ENCODE data around the gene ITGA11.

Gene ITGA11

DNA sequence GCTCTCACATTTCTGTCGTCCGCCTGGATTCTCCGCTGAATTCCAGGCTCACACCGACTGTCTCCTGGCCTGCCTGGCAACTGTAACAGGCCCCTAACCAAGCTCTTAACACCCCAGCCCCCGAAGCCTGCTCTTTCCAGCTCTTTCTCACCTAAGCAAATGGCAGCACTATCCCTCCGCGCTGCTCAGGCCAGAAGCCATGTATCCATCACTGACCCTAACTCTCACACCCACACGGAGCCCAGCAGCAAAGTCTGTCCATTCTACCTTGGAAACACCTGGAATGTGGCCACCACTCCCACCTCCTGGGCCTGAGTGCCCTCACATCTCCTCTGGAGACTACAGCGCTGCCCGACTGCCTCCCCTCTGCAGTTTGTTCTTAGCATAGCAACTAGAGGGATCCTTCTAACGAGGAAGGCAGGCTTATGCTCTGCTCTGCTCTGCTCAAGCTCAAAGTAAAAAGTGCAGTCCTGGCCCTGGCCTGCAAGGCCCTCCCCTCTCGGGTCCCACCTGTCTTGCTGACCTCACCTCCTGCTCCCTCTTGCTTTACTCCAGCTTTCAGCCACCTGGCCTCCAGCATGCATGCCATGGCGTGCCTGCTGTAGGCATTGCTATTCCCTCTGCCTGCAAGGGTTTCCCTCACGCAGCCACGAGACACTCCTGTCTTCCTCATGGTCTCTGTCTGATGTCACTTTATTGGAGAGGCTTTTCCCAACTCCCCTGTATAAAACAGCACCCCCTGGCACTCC lies 127.2 kb downstream of the ITGA11 start:
- DNase-seq, result no peak

DNA sequence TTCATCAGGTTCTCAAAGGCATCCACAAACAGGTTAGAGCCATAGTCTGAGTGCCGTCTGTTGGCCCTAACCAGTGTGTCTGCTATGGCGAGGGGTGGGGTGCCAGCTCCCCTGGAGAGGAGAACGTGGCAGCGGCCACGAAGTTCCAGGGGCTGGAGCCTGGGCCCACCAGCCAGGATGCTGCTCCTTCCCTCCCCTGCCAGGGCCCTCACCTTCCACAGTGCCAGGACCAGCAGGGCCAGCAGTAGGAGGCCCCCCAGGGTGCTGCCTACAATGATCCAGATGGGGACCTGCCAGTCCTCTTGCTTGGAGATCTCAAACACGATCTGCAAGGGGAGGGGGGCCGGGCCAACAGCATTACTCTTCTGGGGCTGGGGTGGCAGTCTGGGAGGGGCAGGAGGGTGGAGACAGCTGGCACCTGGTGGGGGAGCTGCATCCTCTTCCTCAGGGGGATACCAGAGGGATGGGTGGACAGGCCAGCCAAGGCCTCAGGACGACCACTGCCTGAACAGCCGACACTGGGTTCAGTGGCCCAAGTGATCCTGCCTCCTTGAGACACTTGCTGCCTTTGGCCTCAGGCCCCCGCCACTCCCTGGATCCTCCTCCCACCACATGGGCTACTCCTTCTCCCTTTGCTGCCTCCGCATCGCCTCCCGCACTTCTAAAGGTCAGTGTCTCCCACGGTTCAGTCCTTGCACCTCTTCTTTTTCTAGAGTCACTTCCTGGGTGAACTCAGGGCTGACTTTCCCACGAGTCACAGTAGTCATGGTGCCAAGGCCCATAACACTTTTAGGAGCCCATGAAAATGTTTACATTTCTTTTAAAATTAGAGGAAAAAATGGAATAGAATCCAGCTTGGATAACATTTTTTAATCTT lies 128.2 kb downstream of the ITGA11 start:
- DNase-seq, result no peak

DNA sequence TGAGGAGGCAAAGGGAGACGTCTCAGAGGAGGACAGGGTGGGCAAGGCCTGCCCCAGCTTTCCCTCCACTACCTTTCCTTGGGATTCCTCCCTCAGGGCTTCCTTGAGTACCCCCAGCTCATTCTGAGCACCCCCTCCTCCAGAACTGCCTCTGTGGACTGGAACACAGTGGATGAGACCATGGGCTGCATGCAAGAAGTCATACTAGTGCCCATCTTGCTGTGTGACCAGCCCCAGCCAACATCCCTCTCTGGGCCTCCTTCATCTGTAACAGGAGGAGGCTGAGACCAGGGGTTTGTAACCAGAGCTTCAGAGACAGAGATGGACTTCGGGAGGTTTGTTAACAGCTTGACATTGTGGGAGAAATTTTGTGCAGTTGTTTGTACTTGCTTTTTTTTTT lies 128.8 kb downstream of the ITGA11 start:
- DNase-seq, result no peak

GRCh38 chr15:68302729-68303128 lies 129.2 kb downstream of the ITGA11 start:
- no peak for DNase-seq

GRCh38 chr15:68301301-68301700 lies 130.7 kb downstream of the ITGA11 start:
- no peak for DNase-seq

DNA sequence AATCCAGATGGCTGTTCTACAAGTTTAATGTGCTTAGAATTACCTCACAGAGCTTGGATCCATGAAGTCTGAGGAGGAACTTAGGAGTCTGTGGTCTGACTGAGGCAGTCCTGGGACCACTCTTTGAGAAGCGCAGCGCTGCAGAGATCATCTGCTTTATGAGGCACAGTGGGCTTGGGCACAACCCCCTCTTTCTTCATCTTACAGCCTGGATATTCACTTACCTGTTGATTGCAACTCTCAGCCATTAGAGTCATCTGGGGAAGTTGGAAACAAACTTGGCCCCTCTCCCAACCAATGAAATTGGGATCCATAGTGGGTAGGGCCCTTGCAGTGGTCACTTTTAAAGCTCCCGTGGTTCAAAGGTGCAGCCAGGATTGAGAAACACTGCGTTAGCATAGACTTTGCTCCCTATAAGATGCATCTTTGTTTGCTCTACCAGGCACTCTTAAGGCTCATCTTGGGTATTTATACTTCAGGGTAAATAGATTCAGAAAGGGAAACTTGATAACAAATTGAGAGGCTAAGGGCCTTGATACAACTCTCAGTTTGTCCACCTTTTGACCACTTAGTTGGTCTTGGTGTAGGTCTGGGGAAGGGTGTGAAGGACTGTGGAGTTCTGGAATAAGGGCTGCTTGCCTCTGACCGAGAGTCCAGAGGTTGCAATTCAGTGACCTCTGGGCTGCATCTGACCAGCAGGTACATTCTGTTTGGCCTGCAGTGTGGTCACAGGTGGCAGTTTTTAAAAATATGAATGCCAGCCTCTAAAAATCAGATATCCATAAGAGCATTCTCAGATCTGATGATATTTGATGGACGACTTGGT lies 131.6 kb downstream of the ITGA11 start:
- DNase-seq, result no peak

GRCh38 chr15:68299436-68299835 lies 132.5 kb downstream of the ITGA11 start:
- DNase-seq, result no peak

GRCh38 chr15:68298882-68299381 lies 133.0 kb downstream of the ITGA11 start:
- DNase-seq, result no peak

GRCh38 chr15:68298336-68298735 lies 133.6 kb downstream of the ITGA11 start:
- no peak for DNase-seq

- DNase-seq, result no peak
Measured at GRCh38 chr15:68295014-68295805, 136.8 kb downstream of the ITGA11 start.

GRCh38 chr15:68292967-68293366 lies 139.0 kb downstream of the ITGA11 start:
- no peak for DNase-seq

DNA sequence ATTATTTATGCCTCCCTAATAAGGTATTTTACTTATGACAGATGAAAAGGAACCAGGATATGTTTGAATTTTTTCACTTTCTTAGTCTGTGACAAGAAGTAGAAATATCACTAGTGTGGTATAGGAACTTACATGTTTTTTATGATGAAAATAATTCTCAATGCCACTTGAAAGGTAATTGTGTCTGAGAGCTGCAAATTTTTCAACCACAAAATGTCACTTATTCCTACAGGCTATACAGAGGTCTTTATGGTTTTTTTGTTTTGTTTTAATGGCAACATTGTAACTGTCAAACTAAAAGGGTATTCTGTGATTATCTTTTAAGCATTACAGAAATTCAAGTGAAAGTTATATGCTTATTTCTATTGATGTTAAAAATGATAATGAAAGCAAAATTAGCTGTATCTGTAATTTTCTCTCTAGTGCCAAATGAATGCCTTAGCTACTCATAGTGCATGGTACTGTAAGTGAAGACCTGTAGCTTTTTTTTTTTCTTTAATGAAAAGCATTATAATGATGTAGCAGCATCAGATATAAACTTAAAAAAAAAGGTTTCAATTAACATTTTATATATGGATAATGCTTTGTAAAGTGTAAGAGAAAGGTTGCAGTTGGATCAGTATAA lies 139.7 kb downstream of the ITGA11 start:
- no peak for DNase-seq

DNA sequence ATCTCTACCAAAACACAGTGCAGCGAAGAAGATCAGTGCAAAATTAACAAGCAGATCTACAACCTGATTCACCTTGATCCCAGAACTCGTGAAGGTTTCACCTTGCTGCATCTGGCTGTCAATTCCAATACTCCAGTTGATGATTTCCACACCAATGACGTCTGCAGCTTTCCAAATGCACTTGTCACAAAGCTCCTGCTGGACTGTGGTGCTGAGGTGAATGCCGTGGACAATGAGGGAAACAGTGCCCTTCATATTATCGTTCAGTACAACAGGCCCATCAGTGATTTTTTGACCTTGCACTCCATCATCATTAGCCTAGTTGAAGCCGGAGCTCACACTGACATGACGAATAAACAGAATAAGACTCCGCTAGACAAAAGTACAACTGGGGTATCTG lies 141.2 kb downstream of the ITGA11 start:
- no peak for DNase-seq

DNA sequence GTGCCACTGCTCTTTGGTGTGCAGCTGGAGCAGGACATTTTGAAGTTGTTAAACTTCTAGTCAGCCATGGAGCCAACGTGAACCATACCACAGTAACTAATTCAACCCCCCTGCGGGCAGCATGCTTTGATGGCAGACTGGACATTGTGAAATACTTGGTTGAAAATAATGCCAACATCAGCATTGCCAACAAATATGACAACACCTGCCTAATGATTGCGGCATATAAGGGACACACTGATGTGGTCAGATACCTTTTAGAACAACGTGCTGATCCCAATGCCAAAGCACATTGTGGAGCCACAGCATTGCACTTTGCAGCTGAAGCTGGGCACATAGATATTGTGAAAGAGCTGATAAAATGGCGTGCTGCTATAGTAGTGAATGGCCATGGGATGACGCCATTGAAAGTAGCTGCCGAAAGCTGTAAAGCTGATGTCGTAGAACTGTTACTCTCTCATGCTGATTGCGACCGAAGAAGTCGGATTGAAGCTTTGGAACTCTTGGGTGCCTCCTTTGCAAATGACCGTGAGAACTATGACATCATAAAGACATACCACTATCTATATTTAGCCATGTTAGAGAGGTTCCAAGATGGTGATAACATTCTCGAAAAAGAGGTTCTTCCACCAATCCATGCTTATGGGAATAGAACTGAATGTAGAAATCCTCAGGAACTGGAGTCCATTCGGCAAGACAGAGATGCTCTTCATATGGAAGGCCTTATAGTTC lies 142.2 kb downstream of the ITGA11 start:
- DNase-seq, result no peak

- no peak for DNase-seq
Measured at GRCh38 chr15:68289057-68289456, 142.9 kb downstream of the ITGA11 start.

- no peak for DNase-seq
Measured at GRCh38 chr15:68286256-68286655, 145.7 kb downstream of the ITGA11 start.

DNA sequence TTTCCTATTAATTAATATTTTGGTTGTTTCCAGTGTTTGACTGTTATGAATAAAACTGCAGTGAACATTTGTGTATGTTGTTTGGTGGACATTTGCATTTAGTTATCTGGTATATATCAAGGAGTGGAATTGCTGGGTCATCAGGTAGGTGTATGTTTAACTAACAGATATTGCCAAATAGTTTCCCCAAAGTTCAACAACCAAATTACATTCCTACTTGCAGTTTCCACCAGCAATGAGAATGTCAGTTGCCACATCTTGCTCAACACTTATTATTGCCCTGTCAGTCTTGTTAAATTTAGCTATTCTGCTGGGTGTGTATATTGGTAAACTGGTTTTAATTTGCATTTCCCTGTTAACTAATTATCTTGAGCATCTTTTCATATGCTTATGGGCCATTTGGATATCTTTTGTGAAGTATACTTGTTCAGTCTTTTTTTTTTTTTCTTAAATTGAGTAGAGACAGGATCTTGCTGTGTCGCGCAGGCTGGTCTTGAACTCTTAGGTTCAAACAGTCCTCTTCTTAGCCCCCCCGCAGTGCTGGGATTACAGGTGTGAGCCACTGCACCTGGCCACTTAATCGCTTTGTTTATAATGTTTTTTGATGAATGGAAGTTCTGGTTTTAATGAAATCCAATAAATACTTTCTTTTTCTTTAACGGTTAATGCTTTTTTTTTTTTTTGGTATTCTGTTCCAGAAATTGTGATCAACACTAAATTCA lies 146.5 kb downstream of the ITGA11 start:
- DNase-seq, result peak; percentile 76

DNA sequence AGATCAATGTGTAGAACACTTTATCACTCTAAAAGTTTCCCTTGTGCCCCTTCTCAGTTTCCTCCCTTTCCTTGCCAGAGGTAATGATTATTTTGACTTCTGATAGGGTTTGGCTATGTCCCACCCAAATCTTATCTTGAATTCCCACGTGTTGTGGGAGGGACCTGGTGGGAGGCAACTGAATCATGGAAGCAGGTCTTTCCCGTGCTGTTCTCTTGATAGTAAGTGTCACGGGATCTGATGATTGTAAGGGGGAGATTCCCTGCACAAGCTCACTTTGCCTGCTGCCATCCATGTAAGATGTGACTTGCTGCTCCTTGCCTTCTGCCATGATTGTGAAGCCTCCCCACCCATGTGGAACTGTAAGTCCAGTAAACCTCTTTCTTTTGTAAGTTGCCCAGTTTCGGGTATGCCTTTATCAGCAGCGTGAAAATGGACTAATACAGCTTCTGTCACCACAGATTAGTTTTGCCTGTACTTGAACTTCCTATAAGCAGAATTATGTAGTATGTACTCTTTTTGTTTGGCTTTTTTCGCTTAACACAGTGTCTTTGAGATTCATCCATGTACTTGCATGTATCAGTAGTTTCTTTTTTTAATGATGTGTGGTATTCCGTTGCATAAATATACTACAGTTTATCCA lies 147.2 kb downstream of the ITGA11 start:
- no peak for DNase-seq

DNA sequence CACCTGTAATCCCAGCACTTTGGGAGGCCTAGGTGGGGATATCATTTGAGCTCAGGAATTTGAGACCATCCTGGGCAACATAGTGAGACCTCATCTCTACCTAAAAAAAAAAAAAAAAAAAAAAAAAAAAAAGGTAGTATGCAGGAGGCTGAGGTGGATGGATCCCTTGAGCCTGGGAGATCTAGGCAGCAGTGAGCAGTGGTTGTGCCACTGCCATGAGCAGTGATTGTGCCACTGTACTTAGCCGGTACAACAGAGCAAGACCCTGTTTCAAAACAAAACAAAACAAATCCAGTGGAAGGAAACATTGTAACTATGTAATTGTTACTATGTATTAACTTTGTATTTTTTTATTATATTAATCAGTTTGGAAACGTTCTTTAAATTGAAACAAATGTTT lies 148.6 kb downstream of the ITGA11 start:
- DNase-seq, result no peak

GRCh38 chr15:68281008-68281407 lies 151.0 kb downstream of the ITGA11 start:
- DNase-seq, result no peak

All from NCI-H146 (cell line).